ENCODE results near the gene LMAN2.
"Not testable (repeated sequence)": the region's sequence is repeated elsewhere in the genome, so short reads cannot be mapped to it uniquely, and the experiment has no call there.

LMAN2 gene

GRCh38 chr5:177354711-177355110, 3.2 kb upstream of the LMAN2 start:
- peaks cover 55% of the 10 kb centered on the region for H3K4me1 Mint-ChIP-seq (ENCODE audit: low read depth)
- H3K27ac Mint-ChIP-seq: no peak overlapping the region
- DNase-seq (ENCODE audit: low spot score): no peak
- H3K36me3 Mint-ChIP-seq (ENCODE audit: low read depth): peaks cover 30% of the 10 kb centered on the region
- peaks cover 17% of the 10 kb centered on the region for H3K9me3 Mint-ChIP-seq
- H3K27me3 Mint-ChIP-seq (ENCODE audit: low read depth): no peaks in the 10 kb centered on the region
- H3K4me3 Mint-ChIP-seq: no peak overlapping the region

GRCh38 chr5:177354256-177354655, 2.8 kb upstream of the LMAN2 start:
- DNase-seq (ENCODE audit: low spot score): no peak
- Mint-ChIP-seq H3K27me3 (ENCODE audit: low read depth) (no peaks in the 10 kb centered on the region), H3K4me3 (no peak overlapping the region), H3K36me3 (ENCODE audit: low read depth) (peaks cover 30% of the 10 kb centered on the region), H3K27ac (no peak overlapping the region), H3K9me3 (peaks cover 17% of the 10 kb centered on the region), H3K4me1 (ENCODE audit: low read depth) (peaks cover 54% of the 10 kb centered on the region)

- Mint-ChIP-seq H3K9me3 (peaks cover 17% of the 10 kb centered on the region), H3K27me3 (ENCODE audit: low read depth) (no peaks in the 10 kb centered on the region), H3K4me1 (ENCODE audit: low read depth) (peaks cover 52% of the 10 kb centered on the region), H3K27ac (no peak overlapping the region), H3K36me3 (ENCODE audit: low read depth) (peaks cover 27% of the 10 kb centered on the region), H3K4me3 (peak overlapping the region; percentile 34)
- DNase-seq (ENCODE audit: low spot score): no peak
Measured at GRCh38 chr5:177353093-177353492, 1.6 kb upstream of the LMAN2 start.

GRCh38 chr5:177350776-177351391, 584 bp downstream of the LMAN2 start:
- H3K27ac Mint-ChIP-seq: peak overlapping the region; percentile 100
- peaks cover 16% of the 10 kb centered on the region for H3K9me3 Mint-ChIP-seq
- H3K4me3 Mint-ChIP-seq: peak overlapping the region; percentile 95
- H3K4me1 Mint-ChIP-seq (ENCODE audit: low read depth): peaks cover 47% of the 10 kb centered on the region
- peaks cover 34% of the 10 kb centered on the region for H3K36me3 Mint-ChIP-seq (ENCODE audit: low read depth)
- DNase-seq (ENCODE audit: low spot score): no peak
- H3K27me3 Mint-ChIP-seq (ENCODE audit: low read depth): no peaks in the 10 kb centered on the region

GRCh38 chr5:177349762-177350161, 1.7 kb downstream of the LMAN2 start:
- Mint-ChIP-seq H3K4me1 (ENCODE audit: low read depth) (peaks cover 38% of the 10 kb centered on the region), H3K4me3 (peak overlapping the region; percentile 95), H3K36me3 (ENCODE audit: low read depth) (peaks cover 30% of the 10 kb centered on the region), H3K27ac (peak overlapping the region; percentile 81), H3K9me3 (peaks cover 5% of the 10 kb centered on the region), H3K27me3 (ENCODE audit: low read depth) (no peaks in the 10 kb centered on the region)
- no peak for DNase-seq (ENCODE audit: low spot score)

GRCh38 chr5:177349362-177349647, 2.2 kb downstream of the LMAN2 start:
- Mint-ChIP-seq H3K36me3 (ENCODE audit: low read depth) (peaks cover 30% of the 10 kb centered on the region), H3K4me3 (peak overlapping the region; percentile 95), H3K9me3 (peaks cover under 1% of the 10 kb centered on the region), H3K27me3 (ENCODE audit: low read depth) (no peaks in the 10 kb centered on the region), H3K4me1 (ENCODE audit: low read depth) (peaks cover 34% of the 10 kb centered on the region), H3K27ac (no peak overlapping the region)
- DNase-seq (ENCODE audit: low spot score): no peak

GRCh38 chr5:177347699-177348098, 3.8 kb downstream of the LMAN2 start:
- H3K4me1 Mint-ChIP-seq (ENCODE audit: low read depth): peaks cover 34% of the 10 kb centered on the region
- H3K36me3 Mint-ChIP-seq (ENCODE audit: low read depth): peaks cover 35% of the 10 kb centered on the region
- no peak for DNase-seq (ENCODE audit: low spot score)
- H3K27me3 Mint-ChIP-seq (ENCODE audit: low read depth): no peaks in the 10 kb centered on the region
- no peak overlapping the region for H3K4me3 Mint-ChIP-seq
- H3K27ac Mint-ChIP-seq: no peak overlapping the region
- no peaks in the 10 kb centered on the region for H3K9me3 Mint-ChIP-seq

- no peaks in the 10 kb centered on the region for H3K27me3 Mint-ChIP-seq (ENCODE audit: low read depth)
- peaks cover 38% of the 10 kb centered on the region for H3K36me3 Mint-ChIP-seq (ENCODE audit: low read depth)
- H3K27ac Mint-ChIP-seq: no peak overlapping the region
- no peaks in the 10 kb centered on the region for H3K9me3 Mint-ChIP-seq
- DNase-seq (ENCODE audit: low spot score): no peak
- H3K4me3 Mint-ChIP-seq: no peak overlapping the region
- H3K4me1 Mint-ChIP-seq (ENCODE audit: low read depth): peaks cover 32% of the 10 kb centered on the region
Measured at GRCh38 chr5:177346820-177347219, 4.6 kb downstream of the LMAN2 start.

GRCh38 chr5:177344891-177345290, 6.6 kb downstream of the LMAN2 start:
- no peaks in the 10 kb centered on the region for H3K27me3 Mint-ChIP-seq (ENCODE audit: low read depth)
- H3K4me3 Mint-ChIP-seq: no peak overlapping the region
- peaks cover 48% of the 10 kb centered on the region for H3K36me3 Mint-ChIP-seq (ENCODE audit: low read depth)
- H3K9me3 Mint-ChIP-seq: no peaks in the 10 kb centered on the region
- H3K4me1 Mint-ChIP-seq (ENCODE audit: low read depth): peaks cover 33% of the 10 kb centered on the region
- no peak for DNase-seq (ENCODE audit: low spot score)
- H3K27ac Mint-ChIP-seq: no peak overlapping the region

- DNase-seq (ENCODE audit: low spot score): no peak
- H3K9me3 Mint-ChIP-seq: no peaks in the 10 kb centered on the region
- peaks cover 26% of the 10 kb centered on the region for H3K4me1 Mint-ChIP-seq (ENCODE audit: low read depth)
- H3K27ac Mint-ChIP-seq: no peak overlapping the region
- H3K27me3 Mint-ChIP-seq (ENCODE audit: low read depth): no peaks in the 10 kb centered on the region
- no peak overlapping the region for H3K4me3 Mint-ChIP-seq
- peaks cover 48% of the 10 kb centered on the region for H3K36me3 Mint-ChIP-seq (ENCODE audit: low read depth)
Measured at GRCh38 chr5:177343777-177344176, 7.7 kb downstream of the LMAN2 start.

- H3K27me3 Mint-ChIP-seq (ENCODE audit: low read depth); DNase-seq (ENCODE audit: low spot score); H3K27ac Mint-ChIP-seq; H3K9me3 Mint-ChIP-seq; H3K4me3 Mint-ChIP-seq: not testable (repeated sequence)
- peaks cover 26% of the 10 kb centered on the region for H3K4me1 Mint-ChIP-seq (ENCODE audit: low read depth)
- H3K36me3 Mint-ChIP-seq (ENCODE audit: low read depth): peaks cover 50% of the 10 kb centered on the region
Measured at GRCh38 chr5:177343000-177343399, 8.5 kb downstream of the LMAN2 start.

- no peak for DNase-seq (ENCODE audit: low spot score)
- Mint-ChIP-seq H3K27me3 (ENCODE audit: low read depth) (no peaks in the 10 kb centered on the region), H3K4me3 (no peak overlapping the region), H3K36me3 (ENCODE audit: low read depth) (peaks cover 55% of the 10 kb centered on the region), H3K4me1 (ENCODE audit: low read depth) (peaks cover 15% of the 10 kb centered on the region), H3K27ac (no peak overlapping the region), H3K9me3 (no peaks in the 10 kb centered on the region)
Measured at GRCh38 chr5:177339107-177339638, 12.3 kb downstream of the LMAN2 start.

- no peak overlapping the region for H3K27ac Mint-ChIP-seq
- H3K9me3 Mint-ChIP-seq: no peaks in the 10 kb centered on the region
- no peak for DNase-seq (ENCODE audit: low spot score)
- H3K36me3 Mint-ChIP-seq (ENCODE audit: low read depth): peaks cover 59% of the 10 kb centered on the region
- no peaks in the 10 kb centered on the region for H3K27me3 Mint-ChIP-seq (ENCODE audit: low read depth)
- peaks cover 13% of the 10 kb centered on the region for H3K4me1 Mint-ChIP-seq (ENCODE audit: low read depth)
- no peak overlapping the region for H3K4me3 Mint-ChIP-seq
Measured at GRCh38 chr5:177338251-177339106, 13.0 kb downstream of the LMAN2 start.

GRCh38 chr5:177336603-177337494, 14.6 kb downstream of the LMAN2 start:
- Mint-ChIP-seq H3K27me3 (ENCODE audit: low read depth) (no peaks in the 10 kb centered on the region), H3K4me3 (no peak overlapping the region), H3K4me1 (ENCODE audit: low read depth) (peaks cover 11% of the 10 kb centered on the region), H3K36me3 (ENCODE audit: low read depth) (peaks cover 52% of the 10 kb centered on the region), H3K9me3 (no peaks in the 10 kb centered on the region), H3K27ac (no peak overlapping the region)
- no peak for DNase-seq (ENCODE audit: low spot score)
